Upper lobe of left lung (tissue), 4 donors: ENCODE data around the gene FNDC3B.

ENCODE experiments used
- CTCF ChIP-seq, 6 experiments: fragments of 450-650 bp in 4 of 6; fragments of 200-600 bp in 2 of 6; sonication (generic) in 2 of 6; IDR thresholded peaks; one replicate each; pipeline ENCODE4 v1.5.1; 2016 to 2019; ENCODE audit warnings: antibody characterized with exemption in 6 of 6
- POLR2A ChIP-seq, 4 donors: fragments of 450-650 bp; IDR thresholded peaks; one replicate each; pipeline ENCODE4 v1.5.1; 2016 to 2017; ENCODE audit warnings: antibody characterized with exemption in 4 of 4, mild to moderate bottlenecking in 2 of 4
- POLR2AphosphoS5 ChIP-seq, 2 donors: sonication (generic); formaldehyde crosslinking; IDR thresholded peaks; one replicate each; pipeline ENCODE4 v1.5.1; 2017; ENCODE audit warnings: antibody characterized with exemption in 2 of 2

DNA sequence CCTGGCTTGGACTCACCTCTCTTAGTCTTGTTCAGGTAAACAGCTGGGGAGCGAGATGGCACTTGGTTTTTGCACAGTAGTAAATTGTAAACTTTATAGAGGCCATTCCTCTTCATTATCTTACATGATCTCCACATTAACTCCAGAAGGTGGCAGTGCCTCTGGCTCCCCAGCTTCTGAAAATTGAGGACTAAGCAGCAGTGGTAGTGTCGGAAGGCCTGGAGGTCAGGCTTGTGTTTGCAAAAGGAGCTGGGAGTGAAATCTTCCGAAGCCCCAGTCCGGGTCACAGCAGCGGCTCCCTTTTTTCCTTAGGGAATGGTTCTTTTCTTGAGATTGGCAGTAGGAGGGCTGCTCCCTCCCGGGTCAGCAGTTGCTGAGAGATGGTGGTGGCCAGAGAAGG, 85.7 kb downstream of the FNDC3B start:
- TF ChIP-seq CTCF (IDR thresholded peaks at IDR 0.05) (no peak), POLR2AphosphoS5 (IDR thresholded peaks at IDR 0.05) (no peak), POLR2A (IDR thresholded peaks at IDR 0.05) (no peak)
